Keratinocyte (primary cell): ENCODE measurements around the gene SEZ6L2. TPM values are rescaled to one million over a fixed set of nuclear protein-coding genes. Genes with fewer than 3 reads are reported as not detected.

Source experiments
- DNase-seq: peaks from one replicate; pipeline ENCODE4 v3.0.0-alpha.2; 2011; ENCODE audit warnings: low read depth, missing footprints, low spot score
- FAIRE-seq: peaks from 2 replicates; lab custom pipeline; 2011; peaks lifted over from hg19 to GRCh38; lab: Jason Lieb, UNC
- H2AFZ ChIP-seq: 2 replicates; pipeline ENCODE4 v1.6.0; 2012; ENCODE audit warnings: low read length, control low read depth, inconsistent platforms; ENCODE audit not compliant: control insufficient read depth
- H3K27ac ChIP-seq: 2 replicates; pipeline ENCODE4 v1.5.1; 2011; ENCODE audit warnings: low read length; ENCODE audit not compliant: control insufficient read depth, insufficient read depth
- H3K27me3 ChIP-seq: 3 replicates; pipeline ENCODE4 v1.6.0; 2011; ENCODE audit warnings: low read length; ENCODE audit not compliant: control insufficient read depth, insufficient read depth; ENCODE audit errors: extremely low read depth
- H3K36me3 ChIP-seq, 2 experiments: 2 replicates in 1 of 2; 3 replicates in 1 of 2; pipeline ENCODE4 v1.5.1; 2011; ENCODE audit warnings: low read length in 2 of 2, mild to moderate bottlenecking in 1 of 2; ENCODE audit not compliant: control insufficient read depth in 2 of 2, insufficient read depth in 2 of 2; ENCODE audit errors: extremely low read depth in 1 of 2
- H3K4me1 ChIP-seq: 3 replicates; pipeline ENCODE4 v1.5.1; 2011; ENCODE audit warnings: low read length; ENCODE audit not compliant: control insufficient read depth, insufficient read depth; ENCODE audit errors: extremely low read depth
- H3K4me2 ChIP-seq: 3 replicates; pipeline ENCODE4 v1.6.0; 2011; ENCODE audit warnings: low read depth, low read length; ENCODE audit not compliant: control insufficient read depth, insufficient read depth; ENCODE audit errors: extremely low read depth
- H3K4me3 ChIP-seq, 3 experiments: fragments of 200-600 bp in 1 of 3; sonication (generic) in 1 of 3; 2 replicates in 2 of 3; 3 replicates in 1 of 3; pipeline ENCODE4 v1.5.1; 2011 to 2016; ENCODE audit warnings: low read length in 3 of 3, mild to moderate bottlenecking in 3 of 3, control low read depth in 2 of 3, inconsistent platforms in 1 of 3, low read depth in 1 of 3, mixed read lengths in 1 of 3, mixed run types in 1 of 3, moderate library complexity in 1 of 3; ENCODE audit not compliant: control insufficient read depth in 2 of 3, insufficient read depth in 2 of 3; ENCODE audit errors: extremely low read depth in 1 of 3
- H3K79me2 ChIP-seq: 2 replicates; pipeline ENCODE4 v1.6.0; 2012; ENCODE audit warnings: low read length; ENCODE audit not compliant: control insufficient read depth, insufficient read depth
- H3K9ac ChIP-seq: 3 replicates; pipeline ENCODE4 v1.6.0; 2011; ENCODE audit warnings: low read length; ENCODE audit not compliant: control insufficient read depth, insufficient read depth; ENCODE audit errors: extremely low read depth
- H3K9me1 ChIP-seq: 3 replicates; pipeline ENCODE4 v1.6.0; 2011; ENCODE audit warnings: low read length; ENCODE audit not compliant: control insufficient read depth, insufficient read depth; ENCODE audit errors: extremely low read depth
- H3K9me3 ChIP-seq: 2 replicates; pipeline ENCODE4 v1.5.1; 2012; ENCODE audit warnings: low read depth, low read length; ENCODE audit not compliant: control insufficient read depth
- H4K20me1 ChIP-seq: 3 replicates; pipeline ENCODE4 v1.6.0; 2011; ENCODE audit warnings: low read length; ENCODE audit not compliant: control insufficient read depth, insufficient read depth; ENCODE audit errors: extremely low read depth
- EZH2 ChIP-seq: IDR thresholded peaks from one replicate; pipeline ENCODE4 v1.6.1; 2012; ENCODE audit warnings: inconsistent platforms, mild to moderate bottlenecking, low read length, moderate library complexity
- dilution Hi-C: fragments of 300-500 bp; cut with MboI; formaldehyde crosslinking; loops from one replicate; pipeline ENCODE4 v1.7.0; 2020; ENCODE audit warnings: low sequenced_read_pairs; ENCODE audit not compliant: extremely low pct_ligation_motif_present
- polyA plus RNA-seq, 5 experiments: library from polyadenylated mRNA; depleted of rRNA in 3 of 5; stranded (reverse) in 3 of 5; stranded (forward) in 1 of 5; unstranded in 1 of 5; fragments of >200 nt; gene quantifications; 1 replicate in 1 of 5; 2 replicates in 3 of 5; 3 replicates in 1 of 5; pipeline versions ENCODE4 v1.2.1 to v1.2.3, GENCODE V29; 2011 to 2012; ENCODE audit warnings: missing spikeins in 2 of 5, low read depth in 1 of 5, low replicate concordance in 1 of 5
- TF ChIP-seq, protein P1 (sequence below), 3 experiments: IDR thresholded peaks in 1 of 3; conservative IDR thresholded peaks in 1 of 3; optimal IDR thresholded peaks in 1 of 3; 2 replicates in 2 of 3; 3 replicates in 1 of 3; pipeline versions ENCODE3 to v1.5.1; 2011; ENCODE audit warnings: low read length in 3 of 3, mild to moderate bottlenecking in 3 of 3, moderate library complexity in 2 of 3, control low read depth in 1 of 3, inconsistent platforms in 1 of 3; ENCODE audit not compliant: insufficient read depth in 2 of 3; ENCODE audit errors: extremely low read depth in 1 of 3

SEZ6L2 gene
- polyA plus RNA-seq, 1 donor (not counting 4 experiments of a cell fraction or from before 2014, with no cell fraction given): 0.68 TPM

GRCh38 chr16:29903590-29903989, 4.2 kb upstream of the SEZ6L2 start:
- H3K4me2 ChIP-seq: no peak overlapping the region
- H3K79me2 ChIP-seq: no peaks in the 10 kb centered on the region
- H3K9me3 ChIP-seq: no peaks in the 10 kb centered on the region
- no peaks in the 10 kb centered on the region for H4K20me1 ChIP-seq
- no peak overlapping the region for H2AFZ ChIP-seq
- H3K27ac ChIP-seq: no peak overlapping the region
- FAIRE-seq (no peak), DNase-seq (no peak)
- no peak overlapping the region for H3K4me3 ChIP-seq
- dilution Hi-C loops: no loop called here
- H3K9ac ChIP-seq: no peak overlapping the region
- peaks cover 4% of the 10 kb centered on the region for H3K27me3 ChIP-seq
- peaks cover 0 to 2% of the 10 kb centered on the region in 2 experiments for H3K36me3 ChIP-seq
- no peaks in the 10 kb centered on the region for H3K9me1 ChIP-seq
- TF ChIP-seq, protein P1, sequence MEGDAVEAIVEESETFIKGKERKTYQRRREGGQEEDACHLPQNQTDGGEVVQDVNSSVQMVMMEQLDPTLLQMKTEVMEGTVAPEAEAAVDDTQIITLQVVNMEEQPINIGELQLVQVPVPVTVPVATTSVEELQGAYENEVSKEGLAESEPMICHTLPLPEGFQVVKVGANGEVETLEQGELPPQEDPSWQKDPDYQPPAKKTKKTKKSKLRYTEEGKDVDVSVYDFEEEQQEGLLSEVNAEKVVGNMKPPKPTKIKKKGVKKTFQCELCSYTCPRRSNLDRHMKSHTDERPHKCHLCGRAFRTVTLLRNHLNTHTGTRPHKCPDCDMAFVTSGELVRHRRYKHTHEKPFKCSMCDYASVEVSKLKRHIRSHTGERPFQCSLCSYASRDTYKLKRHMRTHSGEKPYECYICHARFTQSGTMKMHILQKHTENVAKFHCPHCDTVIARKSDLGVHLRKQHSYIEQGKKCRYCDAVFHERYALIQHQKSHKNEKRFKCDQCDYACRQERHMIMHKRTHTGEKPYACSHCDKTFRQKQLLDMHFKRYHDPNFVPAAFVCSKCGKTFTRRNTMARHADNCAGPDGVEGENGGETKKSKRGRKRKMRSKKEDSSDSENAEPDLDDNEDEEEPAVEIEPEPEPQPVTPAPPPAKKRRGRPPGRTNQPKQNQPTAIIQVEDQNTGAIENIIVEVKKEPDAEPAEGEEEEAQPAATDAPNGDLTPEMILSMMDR (optimal IDR thresholded peaks at IDR 0.05 in 1 of 3, IDR thresholded peaks at IDR 0.05 in 1 of 3, conservative IDR thresholded peaks at IDR 0.05 in 1 of 3; ENCODE audit: extremely low read depth in 1 of 3, insufficient read depth in 2 of 3, low read length in 3 of 3): no peak
- no peak for TF ChIP-seq EZH2
- H3K4me1 ChIP-seq: peaks cover 8% of the 10 kb centered on the region

- Histone ChIP-seq H3K9me3 (no peaks in the 10 kb centered on the region), H3K4me2 (no peak overlapping the region), H3K9me1 (no peaks in the 10 kb centered on the region), H2AFZ (no peak overlapping the region), H3K27me3 (peaks cover 15% of the 10 kb centered on the region), H4K20me1 (no peaks in the 10 kb centered on the region), H3K27ac (no peak overlapping the region), H3K4me1 (peaks cover 10% of the 10 kb centered on the region), H3K79me2 (no peaks in the 10 kb centered on the region), H3K9ac (no peak overlapping the region), H3K4me3 (no peak overlapping the region), H3K36me3 (no peaks in the 10 kb centered on the region)
- TF ChIP-seq, protein P1 (optimal IDR thresholded peaks at IDR 0.05 in 1 of 3, IDR thresholded peaks at IDR 0.05 in 1 of 3, conservative IDR thresholded peaks at IDR 0.05 in 1 of 3; ENCODE audit: extremely low read depth in 1 of 3, insufficient read depth in 2 of 3, low read length in 3 of 3): no peak
- no peak for TF ChIP-seq EZH2
- DNase-seq (no peak), FAIRE-seq (no peak)
- dilution Hi-C loops: no loop called here
Measured at GRCh38 chr16:29901607-29901945, 2.2 kb upstream of the SEZ6L2 start.
